A172 (cell line): Measurements from ENCODE around the gene TGM6. TPM values are rescaled to one million over a fixed set of nuclear protein-coding genes. Genes with fewer than 3 reads are reported as not detected.

ENCODE experiments used
- DNase-seq: peaks from one replicate; pipeline ENCODE4 v3.0.0-alpha.2; 2015; ENCODE audit warnings: low spot score
- total RNA-seq: library from RNA; depleted of rRNA; stranded (reverse); fragments of >200 nt; shearing (Covaris generic); gene quantifications from 2 replicates; pipeline ENCODE4 v1.2.3, GENCODE V29; 2014

TGM6 gene
- total RNA-seq, 1 experiment from 2014 or later = not detected

DNA sequence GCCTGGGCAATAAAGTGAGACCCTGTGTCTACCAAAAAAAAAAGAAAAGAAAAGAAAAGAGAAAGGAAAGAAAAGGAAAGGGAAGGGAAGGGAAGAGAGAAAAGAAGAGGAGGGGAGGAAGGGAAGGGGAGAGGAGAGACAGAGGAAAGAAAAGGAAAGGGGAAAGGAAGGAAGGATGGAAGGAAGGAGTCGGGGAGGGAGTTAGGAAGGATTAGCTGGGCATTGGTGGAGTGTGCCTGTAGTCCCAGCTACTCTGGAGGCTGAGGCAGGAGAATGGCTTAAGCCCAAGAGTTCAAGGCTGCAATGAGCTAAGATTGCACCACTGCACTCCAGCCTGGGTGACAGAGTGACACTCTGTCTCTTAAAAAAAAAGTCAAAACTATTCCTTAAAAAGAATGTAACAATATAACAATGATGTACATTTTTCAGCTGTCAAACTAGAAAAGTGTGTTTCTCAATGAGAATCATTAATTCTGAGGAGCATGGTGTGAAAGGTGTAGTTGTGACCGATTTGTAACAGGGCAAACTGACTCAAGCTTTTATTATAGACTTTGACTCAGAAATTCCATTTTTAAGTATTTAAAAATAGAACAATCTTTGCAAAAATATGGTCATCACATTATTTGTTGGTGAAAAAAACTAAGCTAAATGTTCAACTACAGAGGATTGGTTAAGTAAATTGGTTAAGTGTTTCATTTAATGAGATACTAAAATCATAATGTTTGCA lies 75.2 kb downstream of the TGM6 start:
- no peak for DNase-seq

DNA sequence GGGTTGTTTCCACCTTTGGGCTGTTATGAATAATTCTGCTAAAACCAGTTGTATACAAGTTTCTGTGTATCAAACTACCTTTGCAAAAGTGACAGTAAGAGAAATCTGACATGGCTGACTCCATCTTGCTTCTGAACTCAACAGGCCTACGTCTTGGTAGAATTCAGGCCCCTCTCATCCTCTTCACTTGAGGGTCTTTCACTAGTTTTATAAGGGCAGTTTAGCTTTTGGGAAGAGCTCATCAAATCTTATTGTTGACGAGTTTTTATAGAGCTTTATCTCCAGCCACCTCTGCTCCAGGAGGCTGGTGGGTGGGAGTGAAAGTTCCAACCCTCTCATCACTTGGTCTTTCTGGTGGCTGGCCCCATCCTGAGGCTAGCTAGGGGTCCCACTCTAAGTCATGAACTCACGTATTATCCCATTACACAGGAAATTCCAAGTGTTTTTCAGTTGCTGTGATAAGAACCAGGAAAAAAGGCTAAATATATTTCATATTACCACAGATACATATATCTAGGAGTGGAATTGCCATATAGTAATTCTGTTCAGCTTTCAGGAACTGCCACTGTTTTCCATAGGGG lies 78.3 kb downstream of the TGM6 start:
- DNase-seq = no peak

GRCh38 chr20:2459981-2460751 lies 79.5 kb downstream of the TGM6 start:
- DNase-seq = no peak

- DNase-seq = no peak
Measured at GRCh38 chr20:2460752-2461424, 80.2 kb downstream of the TGM6 start.

DNA sequence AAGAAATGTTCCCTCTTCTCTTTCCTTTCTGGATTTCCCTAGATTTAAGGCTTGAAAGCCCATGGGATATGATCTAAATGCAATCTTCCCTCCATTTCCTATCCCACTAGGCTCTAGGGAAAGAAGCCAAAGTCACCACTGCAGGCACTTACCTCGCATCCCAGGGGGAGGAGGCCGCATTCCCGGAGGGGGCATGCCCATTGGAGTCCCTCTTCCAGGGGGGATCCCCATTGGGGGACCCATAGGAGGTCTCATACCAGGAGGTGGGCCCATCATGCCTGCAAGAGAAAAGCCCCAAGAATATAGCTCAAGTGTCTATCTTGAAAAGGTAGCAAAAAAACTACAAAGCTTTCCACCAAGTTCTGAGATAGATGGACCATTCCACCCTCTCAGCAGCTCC lies 81.8 kb downstream of the TGM6 start:
- DNase-seq = no peak

DNA sequence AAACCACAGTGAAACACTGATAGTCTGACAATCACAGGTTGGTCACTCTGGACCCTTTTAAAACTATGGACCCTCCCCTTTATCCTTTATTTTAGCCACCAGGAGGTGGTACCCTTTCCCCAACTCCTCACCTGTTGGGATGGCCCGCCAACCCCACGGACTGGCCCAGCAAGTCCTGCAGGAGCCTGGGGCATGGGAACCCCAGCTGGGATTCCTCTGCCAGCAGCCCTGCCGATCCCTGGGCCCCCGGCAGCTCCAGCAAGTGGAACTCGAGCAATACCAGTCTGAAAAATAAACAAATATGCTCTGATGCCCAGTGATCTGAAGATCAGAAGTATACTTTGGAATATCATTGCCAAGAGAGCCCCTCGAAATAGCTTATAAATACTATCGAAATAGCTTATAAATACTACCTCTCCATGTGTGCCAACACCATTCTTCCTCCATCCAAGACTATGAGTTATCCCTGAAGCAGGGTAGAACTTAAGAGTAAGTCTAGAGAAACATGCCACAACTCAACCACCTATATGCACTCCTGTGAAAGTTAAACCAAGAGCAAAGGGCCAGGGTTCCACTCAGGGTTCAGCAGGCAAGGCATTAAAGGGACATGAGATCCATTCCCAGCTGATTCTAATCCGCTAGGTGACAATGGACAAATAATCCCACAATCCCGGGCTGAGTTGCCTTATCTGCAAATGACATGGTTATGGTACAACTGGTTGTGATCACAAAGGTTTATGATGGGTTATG lies 83.1 kb downstream of the TGM6 start:
- DNase-seq = no peak

GRCh38 chr20:2465100-2465499 lies 84.4 kb downstream of the TGM6 start:
- no peak for DNase-seq

DNA sequence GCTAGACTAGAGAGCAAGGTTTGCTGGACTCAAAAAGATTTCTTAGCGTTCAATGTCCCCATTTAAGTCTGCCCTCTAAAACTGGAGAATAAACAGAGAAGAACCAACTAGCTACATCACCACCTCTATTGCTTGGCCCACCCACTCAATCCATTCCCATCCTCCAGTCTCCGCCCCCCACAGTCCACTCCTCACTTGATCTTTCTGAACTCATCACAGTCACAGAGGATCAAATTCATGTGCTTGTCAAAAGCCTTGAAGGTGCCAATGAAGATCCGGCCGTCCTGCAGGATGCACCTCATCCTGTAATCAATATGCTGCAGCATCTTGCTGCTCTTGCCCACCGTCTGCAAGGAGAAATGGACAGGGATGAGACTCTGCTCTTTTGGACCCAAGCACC lies 86.7 kb downstream of the TGM6 start:
- no peak for DNase-seq

DNA sequence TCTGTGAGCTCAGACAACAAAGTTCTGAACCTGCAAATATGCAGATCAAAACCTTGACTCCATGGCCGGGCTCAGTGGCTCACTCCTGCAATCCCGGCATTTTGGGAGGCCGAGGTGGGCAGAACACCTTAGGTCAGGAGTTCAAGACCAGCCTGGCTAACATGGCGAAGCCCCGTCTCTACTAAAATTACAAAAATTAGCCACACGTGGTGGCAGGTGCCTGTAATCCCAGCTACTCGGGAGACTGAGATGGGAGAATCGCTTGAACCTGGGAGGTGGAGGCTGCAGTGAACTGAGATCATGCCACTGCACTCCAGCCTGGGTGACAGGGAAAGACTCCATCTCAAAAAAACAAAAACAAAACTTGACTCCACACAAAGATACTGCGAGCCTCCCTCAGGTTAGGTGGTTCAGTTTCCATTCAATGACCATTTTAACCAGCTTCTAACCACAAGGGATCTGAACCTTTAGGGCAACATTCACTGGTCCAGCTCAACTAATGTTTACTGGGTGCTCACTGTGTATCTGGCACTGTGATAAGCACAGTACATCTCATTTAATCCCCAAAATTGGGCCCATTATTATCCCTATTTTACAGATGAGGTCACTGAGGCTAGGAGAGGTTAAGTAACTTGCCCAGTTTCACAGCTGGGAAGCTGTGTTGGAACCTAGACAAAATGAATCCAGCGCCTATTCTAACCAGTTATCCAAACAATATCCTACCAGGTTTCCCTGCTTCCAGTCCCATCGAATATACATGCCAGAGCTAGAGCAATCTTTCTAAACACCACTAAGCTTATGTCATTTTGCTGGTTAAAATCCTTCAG lies 88.1 kb downstream of the TGM6 start:
- no peak for DNase-seq

- peak; percentile 56 for DNase-seq
Measured at GRCh38 chr20:2469991-2470422, 89.3 kb downstream of the TGM6 start.

DNA sequence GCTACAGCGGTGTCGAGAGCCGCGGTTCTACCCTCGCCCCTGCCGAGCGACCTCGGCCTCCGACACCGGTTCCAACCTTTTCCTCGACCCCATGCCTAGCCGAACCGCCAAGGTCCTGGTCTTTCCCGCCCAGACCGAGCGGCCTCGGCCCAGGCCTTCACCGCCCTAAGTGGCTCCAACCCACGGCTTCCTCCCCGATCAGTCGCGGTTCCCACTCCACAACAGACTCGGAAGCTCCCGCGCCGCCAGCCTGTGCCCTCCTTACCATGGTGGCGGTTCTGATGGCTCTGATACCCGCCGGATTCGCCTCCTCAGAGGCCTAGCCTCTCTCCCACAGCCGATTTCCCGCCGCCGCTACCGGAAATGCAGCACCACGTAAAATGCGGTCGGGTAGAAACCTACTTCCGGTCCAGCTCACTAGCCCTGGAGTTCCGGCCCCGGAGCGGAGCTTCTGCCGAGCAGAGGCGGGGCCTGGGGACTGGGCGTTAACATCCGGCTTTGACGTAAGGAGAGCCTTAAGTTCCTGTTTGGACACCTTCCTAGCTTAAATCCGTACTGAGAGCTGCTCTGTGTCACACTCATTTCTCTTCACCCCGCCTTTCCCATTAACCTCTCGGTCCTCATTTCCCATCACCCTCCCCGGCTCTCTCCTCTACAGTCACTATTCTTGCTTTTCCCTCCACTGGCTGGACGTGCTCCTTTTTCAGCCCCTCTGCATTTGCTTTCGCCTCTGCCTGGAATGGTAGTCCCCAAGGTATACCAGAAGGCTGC lies 89.9 kb downstream of the TGM6 start, which contains the start of gene SNRPB:
SNRPB (minus strand) TSS at position 367 of the 771 bp plus-strand sequence; CDS start at position 268, 99 bp downstream.
- DNase-seq = peak; percentile 99

GRCh38 chr20:2473516-2473915 lies 92.8 kb downstream of the TGM6 start:
- DNase-seq = peak; percentile 96

GRCh38 chr20:2475850-2476741 lies 95.4 kb downstream of the TGM6 start:
- no peak for DNase-seq

DNA sequence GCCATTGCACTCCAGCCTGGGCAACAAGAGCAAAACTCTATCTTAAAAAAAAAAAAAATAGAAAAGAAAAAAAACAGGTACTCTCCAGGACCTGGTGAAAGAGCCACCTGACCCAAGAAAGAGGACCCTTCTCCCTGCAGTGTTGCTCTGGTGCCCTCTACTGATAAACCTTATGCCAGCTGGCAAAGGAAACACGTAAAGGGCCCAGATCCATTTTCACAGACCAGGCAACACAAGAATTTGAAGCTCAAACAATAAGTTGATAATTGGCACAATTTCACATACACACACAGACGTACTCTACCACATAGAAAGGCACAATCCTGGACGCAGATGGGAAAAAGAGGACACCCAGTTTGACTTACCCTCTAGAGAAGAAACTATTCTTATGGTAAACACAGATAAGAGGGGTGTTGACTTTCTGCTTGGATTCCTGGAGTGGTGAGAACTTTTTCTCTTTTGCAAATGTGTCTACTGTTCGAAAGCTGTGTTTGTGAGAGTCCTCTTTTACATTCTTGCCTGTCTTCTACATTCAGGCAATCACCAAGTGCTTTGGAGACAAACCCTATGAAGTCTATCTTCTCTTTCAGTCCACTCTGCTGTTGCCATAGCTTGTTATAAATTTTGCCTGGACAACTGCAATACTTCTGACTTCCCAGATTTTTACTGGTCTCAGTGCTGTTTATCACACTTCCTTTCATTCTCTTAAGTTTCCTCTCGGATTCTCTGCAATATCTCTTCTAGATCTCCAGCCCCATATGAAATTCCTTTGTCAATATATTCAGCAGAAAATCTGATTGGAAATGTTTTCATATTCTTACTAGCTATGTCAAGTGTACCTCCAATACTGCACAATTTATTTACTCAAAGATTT lies 96.3 kb downstream of the TGM6 start:
- no peak for DNase-seq

- DNase-seq = no peak
Measured at GRCh38 chr20:2480381-2480780, 99.7 kb downstream of the TGM6 start.
